ENCODE results near the gene KCND3.

- TF ChIP-seq CTCF (IDR thresholded peaks at IDR 0.05; ENCODE audit: extremely low read depth in 1 of 2, insufficient read depth in 1 of 2, low read depth in 1 of 2, low read length in 2 of 2) (no peak), POLR2A (IDR thresholded peaks at IDR 0.05; ENCODE audit: low read depth, low read length) (no peak), POLR2AphosphoS5 (IDR thresholded peaks at IDR 0.05; ENCODE audit: insufficient read depth, low read depth, low read length) (no peak), EZH2 (IDR thresholded peaks at IDR 0.05; ENCODE audit: borderline replicate concordance, low read depth, low read length, severe bottlenecking) (no peak), FOS (IDR thresholded peaks at IDR 0.05; ENCODE audit: borderline replicate concordance, insufficient read depth, low read length) (no peak), GATA2 (IDR thresholded peaks at IDR 0.05; ENCODE audit: insufficient read depth, insufficient read length, low read depth, low read length) (no peak)
Observed at GRCh38 chr1:112033439-112034120, 44.1 kb upstream of the KCND3 start.

Measured in endothelial cell of umbilical vein (primary cell).